ENCODE data around the gene EMX1.

EMX1 gene

DNA sequence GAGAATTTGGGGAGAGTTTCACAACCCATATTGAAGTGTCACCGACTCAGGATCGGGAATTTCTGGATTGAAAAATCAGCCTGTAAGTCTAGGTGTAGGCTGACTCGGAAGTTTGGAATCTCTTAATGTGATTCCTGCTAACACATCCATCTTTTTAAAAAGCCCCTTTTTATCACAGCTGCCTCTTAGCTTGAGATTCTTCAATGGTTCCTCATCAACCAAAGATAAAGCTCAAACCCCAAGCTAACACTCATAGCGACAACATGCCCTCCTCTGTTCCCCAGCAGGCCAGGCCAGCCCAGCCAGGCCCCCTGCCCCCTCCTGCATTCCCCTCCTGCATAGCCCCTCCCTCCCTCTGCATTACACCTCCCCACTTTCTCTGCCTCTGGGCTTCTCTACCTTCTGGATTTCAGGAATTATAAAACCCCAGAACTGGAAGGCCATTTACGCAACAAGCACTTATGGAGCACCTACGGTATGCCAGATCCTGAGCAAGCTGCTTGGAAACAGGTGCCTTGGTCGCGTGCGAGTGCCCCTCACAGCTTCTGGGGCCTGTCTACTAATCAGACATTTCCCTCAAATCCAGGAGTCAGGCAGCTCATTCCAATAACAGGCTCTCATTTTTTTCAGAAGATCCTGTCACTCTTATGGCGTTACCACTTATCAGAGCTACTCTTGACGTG is 63.4 kb downstream of the EMX1 start:
- TF ChIP-seq, protein P1, sequence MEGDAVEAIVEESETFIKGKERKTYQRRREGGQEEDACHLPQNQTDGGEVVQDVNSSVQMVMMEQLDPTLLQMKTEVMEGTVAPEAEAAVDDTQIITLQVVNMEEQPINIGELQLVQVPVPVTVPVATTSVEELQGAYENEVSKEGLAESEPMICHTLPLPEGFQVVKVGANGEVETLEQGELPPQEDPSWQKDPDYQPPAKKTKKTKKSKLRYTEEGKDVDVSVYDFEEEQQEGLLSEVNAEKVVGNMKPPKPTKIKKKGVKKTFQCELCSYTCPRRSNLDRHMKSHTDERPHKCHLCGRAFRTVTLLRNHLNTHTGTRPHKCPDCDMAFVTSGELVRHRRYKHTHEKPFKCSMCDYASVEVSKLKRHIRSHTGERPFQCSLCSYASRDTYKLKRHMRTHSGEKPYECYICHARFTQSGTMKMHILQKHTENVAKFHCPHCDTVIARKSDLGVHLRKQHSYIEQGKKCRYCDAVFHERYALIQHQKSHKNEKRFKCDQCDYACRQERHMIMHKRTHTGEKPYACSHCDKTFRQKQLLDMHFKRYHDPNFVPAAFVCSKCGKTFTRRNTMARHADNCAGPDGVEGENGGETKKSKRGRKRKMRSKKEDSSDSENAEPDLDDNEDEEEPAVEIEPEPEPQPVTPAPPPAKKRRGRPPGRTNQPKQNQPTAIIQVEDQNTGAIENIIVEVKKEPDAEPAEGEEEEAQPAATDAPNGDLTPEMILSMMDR (IDR thresholded peaks at IDR 0.05; ENCODE audit: low read length, missing control alignments): no peak
- DNase-seq (ENCODE audit: low read depth): peak; percentile 15
- H3K4me3 ChIP-seq (replicated peaks; ENCODE audit: low read depth, low read length): no peak overlapping the region

DNA sequence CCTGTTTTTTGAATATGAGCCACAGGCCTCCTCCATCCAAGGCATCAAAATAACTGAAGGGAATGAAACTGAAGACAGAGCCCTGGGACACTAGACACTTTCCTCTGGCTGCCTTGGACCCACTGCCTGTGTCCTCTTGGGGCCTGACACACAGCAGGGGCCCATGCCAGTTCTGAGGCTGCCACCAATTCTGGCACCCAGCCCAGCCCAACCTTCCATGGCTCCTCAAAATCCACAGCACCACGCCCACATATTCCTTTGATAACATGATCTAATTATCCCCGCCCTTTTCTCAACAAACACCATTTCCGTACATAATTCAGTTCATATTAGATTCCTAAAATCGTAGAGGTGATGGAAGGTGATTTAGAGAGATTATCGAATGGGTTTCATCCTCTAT is 64.2 kb downstream of the EMX1 start:
- TF ChIP-seq, protein P1 (IDR thresholded peaks at IDR 0.05; ENCODE audit: low read length, missing control alignments): no peak
- no peak for DNase-seq (ENCODE audit: low read depth)
- H3K4me3 ChIP-seq (replicated peaks; ENCODE audit: low read depth, low read length): no peak overlapping the region

DNA sequence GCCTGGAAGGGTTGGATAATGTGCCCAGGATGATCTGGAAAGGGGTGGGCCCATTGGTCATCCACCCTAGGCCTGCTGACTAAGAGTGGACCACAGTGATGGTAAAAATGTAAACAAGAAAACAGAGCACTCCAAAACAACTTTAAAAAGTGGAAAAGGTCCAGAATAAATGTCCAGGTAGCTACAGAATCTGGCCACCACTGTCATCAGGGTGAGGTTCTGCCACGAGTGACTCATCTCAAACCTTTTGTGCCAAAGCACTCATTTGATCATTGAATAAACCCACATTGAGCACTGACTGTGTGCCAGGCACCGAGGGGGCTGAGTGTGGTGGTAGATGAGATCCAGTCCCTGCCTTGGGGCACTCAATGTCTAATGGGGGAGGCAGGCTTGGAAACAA is 64.9 kb downstream of the EMX1 start:
- TF ChIP-seq, protein P1 (IDR thresholded peaks at IDR 0.05; ENCODE audit: low read length, missing control alignments): no peak
- no peak for DNase-seq (ENCODE audit: low read depth)
- no peak overlapping the region for H3K4me3 ChIP-seq (replicated peaks; ENCODE audit: low read depth, low read length)

DNA sequence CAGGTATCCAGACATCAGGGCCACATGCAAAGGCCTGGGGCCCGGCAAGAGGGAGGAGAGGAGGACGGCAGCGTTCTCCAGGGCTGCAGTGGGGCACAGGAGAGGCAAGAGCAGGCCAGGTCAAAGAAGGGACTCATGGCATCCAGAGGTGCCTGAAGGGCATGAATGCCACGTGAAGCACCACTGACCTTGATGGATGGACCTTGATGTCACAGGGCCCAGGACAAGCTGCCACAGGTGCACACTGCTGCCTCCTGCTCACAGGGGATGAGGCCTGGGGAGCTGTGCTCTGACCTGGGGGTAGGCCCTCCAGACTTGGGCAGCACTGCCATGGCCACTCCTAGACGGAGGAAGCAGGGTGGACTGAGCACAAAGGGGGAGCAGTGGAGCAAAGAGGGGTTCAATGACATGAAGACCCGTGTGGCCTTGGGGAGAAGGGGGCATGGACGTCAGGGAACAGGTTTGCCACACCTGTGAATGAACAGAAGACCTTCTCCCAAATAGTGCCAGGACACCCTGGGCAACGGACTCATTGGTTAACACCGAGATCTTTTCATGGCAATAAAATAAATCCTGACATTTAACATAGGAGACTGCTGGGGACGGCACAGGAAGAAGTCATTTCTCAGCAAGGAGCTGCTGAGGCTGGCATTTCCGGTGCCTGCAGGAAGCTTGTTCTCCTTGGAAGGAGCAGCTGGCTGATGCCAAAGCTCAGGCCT is 65.6 kb downstream of the EMX1 start:
- H3K4me3 ChIP-seq (replicated peaks; ENCODE audit: low read depth, low read length): no peak overlapping the region
- DNase-seq (ENCODE audit: low read depth): no peak
- TF ChIP-seq, protein P1 (IDR thresholded peaks at IDR 0.05; ENCODE audit: low read length, missing control alignments): no peak

DNA sequence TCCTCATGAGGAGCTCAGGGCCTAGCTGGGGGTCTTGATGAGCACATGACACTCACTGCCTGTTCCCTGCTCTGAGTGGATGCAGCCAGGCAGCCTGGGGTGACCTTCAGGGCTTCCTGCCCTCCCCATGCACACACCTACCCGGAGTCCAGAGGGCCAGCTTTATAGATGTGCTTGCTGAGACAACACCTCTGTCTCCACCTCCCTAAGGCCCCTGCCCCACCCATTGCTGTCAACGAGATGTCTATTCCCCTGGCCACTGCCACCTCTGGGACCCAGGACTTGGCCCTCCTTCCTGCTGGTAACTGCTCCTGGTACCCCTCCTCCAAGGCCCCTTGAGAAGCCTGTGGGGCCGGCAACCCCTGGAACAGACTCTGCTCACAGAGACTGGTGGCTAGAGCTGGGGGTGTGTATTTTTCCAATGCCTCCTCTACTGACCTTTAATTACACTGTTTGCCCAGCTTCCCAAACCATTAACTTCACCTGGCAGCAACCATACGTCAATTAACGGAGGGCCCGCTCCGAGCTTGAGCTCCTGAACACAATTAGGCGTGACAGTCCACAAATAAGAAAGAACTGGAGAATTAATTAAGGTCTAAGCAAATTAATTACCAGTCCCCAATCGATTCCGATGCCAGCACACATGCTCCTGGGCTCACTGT is 66.3 kb downstream of the EMX1 start:
- no peak for DNase-seq (ENCODE audit: low read depth)
- TF ChIP-seq, protein P1 (IDR thresholded peaks at IDR 0.05; ENCODE audit: low read length, missing control alignments): no peak
- H3K4me3 ChIP-seq (replicated peaks; ENCODE audit: low read depth, low read length): no peak overlapping the region

DNA sequence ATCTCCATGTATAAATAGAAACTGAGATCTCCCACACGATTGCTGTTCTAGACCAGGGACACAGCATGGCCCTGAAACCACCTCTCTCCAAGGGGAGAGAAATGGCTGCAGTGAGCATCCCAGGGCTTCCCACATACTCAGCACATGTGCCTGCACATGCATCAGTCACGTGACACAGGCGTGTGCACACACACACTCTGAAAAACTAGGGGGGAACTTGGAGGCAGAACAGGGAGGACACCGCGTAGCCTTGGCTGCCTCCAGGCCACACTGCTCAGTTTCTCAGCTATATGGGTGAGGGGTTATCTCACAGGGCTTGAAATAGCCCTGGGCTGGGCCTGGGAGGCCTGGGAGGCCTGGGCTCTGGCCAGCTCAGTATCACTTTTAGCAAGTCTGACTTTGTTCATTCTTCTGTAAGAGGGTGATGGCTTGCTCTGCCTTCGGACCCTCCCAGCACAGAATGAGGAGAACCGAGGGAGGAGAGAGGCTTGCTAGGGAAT is 66.9 kb downstream of the EMX1 start:
- peak; percentile 8 for DNase-seq (ENCODE audit: low read depth)
- TF ChIP-seq, protein P1 (IDR thresholded peaks at IDR 0.05; ENCODE audit: low read length, missing control alignments): no peak
- no peak overlapping the region for H3K4me3 ChIP-seq (replicated peaks; ENCODE audit: low read depth, low read length)
